Measurements from ENCODE around the gene DPH5.

DPH5 gene

GRCh38 chr1:100941098-100941527 lies 84.5 kb downstream of the DPH5 start:
- DNase-seq, result no peak

Measured in hematopoietic multipotent progenitor cell treated with erythropoietin and hydrocortisone succinate and interleukin-3 and kit ligand, for 4 days (in vitro differentiated cells).